K562 (cell line): ENCODE data around the gene RGS3. TPM values are rescaled to one million over a fixed set of nuclear protein-coding genes. Genes with fewer than 3 reads are reported as not detected.
"Not testable (repeated sequence)": the region's sequence is repeated elsewhere in the genome, so short reads cannot be mapped to it uniquely, and the experiment has no call there.

ENCODE experiments used
- ATAC-seq: fragments of 200-7000 bp; cut with Tn5 transposase; 3 replicates; pipeline ENCODE4 v1.9.1; 2020; ENCODE audit warnings: moderate library complexity
- BruUV-seq: library from RNA; stranded (reverse); fragments of 400-500 nt; replicated peaks from 2 replicates; lab custom pipeline; 2021; lab: Mats Ljungman, UMichigan
- CTCF ChIA-PET: fragments of 300-600 bp; formaldehyde crosslinking; extraction: SDS; loops from one replicate; lab custom pipeline; 2021; ENCODE audit warnings: low intra/inter-chr PET ratio; lab: Yijun Ruan, JAX
- POLR2A ChIA-PET: fragments of 300-600, 350-650 bp; sonication (Branson Sonifier 250); formaldehyde crosslinking; extraction: SDS; loops from one replicate; lab custom pipeline; 2021; ENCODE audit warnings: antibody characterized with exemption, inconsistent platforms; lab: Yijun Ruan, JAX
- DNase-seq, 4 experiments: peaks; one replicate each; pipeline versions ENCODE4 v3.0.0 to v3.0.0-alpha.2; 2011 to 2018; ENCODE audit warnings: low spot score in 3 of 4, mixed read lengths in 3 of 4; ENCODE audit errors: extremely low read depth in 1 of 4
- FAIRE-seq: peaks from 2 replicates; lab custom pipeline; 2011; peaks lifted over from hg19 to GRCh38; lab: Jason Lieb, UNC
- H2AFZ ChIP-seq: 2 replicates; pipeline ENCODE4 v1.6.0; 2011; ENCODE audit warnings: low read depth, low read length, control low read depth, inconsistent platforms
- H3K27ac ChIP-seq: fragments of 200-600 bp; 3 replicates; pipeline ENCODE4 v1.8.0; 2011; ENCODE audit warnings: low read depth, mild to moderate bottlenecking, control low read depth, inconsistent platforms, low read length, moderate library complexity, mixed read lengths; ENCODE audit errors: extremely low read depth
- H3K27me3 ChIP-seq, 2 experiments: fragments of 300-600 bp in 1 of 2; 2 replicates in 1 of 2; 3 replicates in 1 of 2; pipeline versions ENCODE4 v1.6.0 to v1.8.0; 2011; ENCODE audit warnings: inconsistent platforms in 2 of 2, low read length in 2 of 2, mild to moderate bottlenecking in 1 of 2, mixed read lengths in 1 of 2, moderate library complexity in 1 of 2; ENCODE audit not compliant: control insufficient read depth in 2 of 2, insufficient read depth in 2 of 2
- H3K36me3 ChIP-seq: fragments of 300-600 bp; 3 replicates; pipeline ENCODE4 v1.8.0; 2011; ENCODE audit warnings: mild to moderate bottlenecking, low read length, inconsistent platforms; ENCODE audit not compliant: control insufficient read depth, insufficient read depth
- H3K4me1 ChIP-seq, 2 experiments: fragments of 200-600 bp in 1 of 2; replicated peaks in 1 of 2; 2 replicates in 1 of 2; 3 replicates in 1 of 2; pipeline versions ENCODE4 v1.5.1 to v1.8.0; 2011; ENCODE audit warnings: inconsistent platforms in 2 of 2, low read length in 2 of 2, mild to moderate bottlenecking in 1 of 2, mixed read lengths in 1 of 2, moderate library complexity in 1 of 2; ENCODE audit not compliant: control insufficient read depth in 2 of 2, insufficient read depth in 2 of 2
- H3K4me2 ChIP-seq: 2 replicates; pipeline ENCODE4 v1.6.1; 2011; ENCODE audit warnings: low read length, control low read depth, inconsistent platforms, mixed read lengths; ENCODE audit not compliant: insufficient read depth
- H3K4me3 ChIP-seq: fragments of 200-600 bp; sonication (generic), shearing (Covaris generic); 2 replicates; pipeline ENCODE4 v1.5.1; 2016; ENCODE audit warnings: control low read depth, inconsistent platforms
- H3K79me2 ChIP-seq: fragments of 200-600 bp; 3 replicates; pipeline ENCODE4 v1.8.0; 2011; ENCODE audit warnings: low read length, inconsistent platforms; ENCODE audit not compliant: control insufficient read depth, insufficient read depth
- H3K9ac ChIP-seq, 2 experiments: 2 replicates each; pipeline versions ENCODE4 v1.6.0 to v1.6.1; 2011; ENCODE audit warnings: low read depth in 2 of 2, low read length in 2 of 2, control low read depth in 1 of 2, inconsistent platforms in 1 of 2, mild to moderate bottlenecking in 1 of 2, mixed read lengths in 1 of 2; ENCODE audit not compliant: insufficient read depth in 1 of 2
- H3K9me1 ChIP-seq: one replicate; pipeline ENCODE4 v1.6.0; 2011; ENCODE audit warnings: inconsistent platforms, mild to moderate bottlenecking, low read length, moderate library complexity; ENCODE audit not compliant: control insufficient read depth, insufficient read depth
- H3K9me3 ChIP-seq: replicated peaks from 2 replicates; pipeline ENCODE4 v1.5.1; 2011; ENCODE audit warnings: low read depth, low read length, inconsistent platforms; ENCODE audit not compliant: control insufficient read depth, insufficient read depth
- H4K20me1 ChIP-seq: replicated peaks from 2 replicates; pipeline ENCODE4 v1.6.1; 2011; ENCODE audit warnings: low read length, inconsistent platforms, mixed read lengths; ENCODE audit not compliant: control insufficient read depth, insufficient read depth
- CBX2 ChIP-seq: fragments of 200-600 bp; sonication (generic); IDR thresholded peaks from one replicate; pipeline ENCODE4 v1.6.1; 2012; ENCODE audit warnings: mild to moderate bottlenecking, low read length, inconsistent platforms; ENCODE audit not compliant: insufficient read depth, poor library complexity, severe bottlenecking
- CTBP1 ChIP-seq: fragments of 450-650 bp; IDR thresholded peaks from 2 replicates; pipeline ENCODE4 v1.6.1; 2016; ENCODE audit warnings: borderline replicate concordance
- FOSL1 ChIP-seq: fragments of 200-800 bp; sonication (Bioruptor generic); conservative IDR thresholded peaks from 2 replicates; pipeline ENCODE4 v1.6.1; 2016; ENCODE audit warnings: missing genetic modification characterization, missing compliant biosample characterization
- TEAD4 ChIP-seq, 2 experiments: sonication (generic) in 1 of 2; formaldehyde crosslinking in 1 of 2; IDR thresholded peaks; 2 replicates each; pipeline versions ENCODE4 v1.6.1 to v1.8.0; 2012 to 2022; ENCODE audit warnings: borderline replicate concordance in 1 of 2, inconsistent platforms in 1 of 2, low read length in 1 of 2, mild to moderate bottlenecking in 1 of 2, missing genetic modification reagents in 1 of 2
- WGBS: fragments of 100-300 bp; shearing (Covaris generic); methylation state at CpG from one replicate; pipeline ENCODE4 v1.1.6; 2016; ENCODE audit warnings: low coverage, mixed read lengths; ENCODE audit not compliant: insufficient coverage; ENCODE audit errors: missing lambda C conversion rate; 5-methylcytosine and 5-hydroxymethylcytosine counted together
- in situ Hi-C: fragments of 300-500 bp; cut with MboI; formaldehyde crosslinking; loops from 4 replicates; pipeline ENCODE4 v1.15.0; 2018; ENCODE audit warnings: inconsistent platforms, mixed read lengths
- intact Hi-C: fragments of 100-400 bp; cut with micrococcal nuclease; formaldehyde crosslinking; loops from 2 replicates; pipeline ENCODE4 v1.14.2; 2022
- polyA plus RNA-seq, 8 experiments: library from polyadenylated mRNA; depleted of rRNA in 4 of 8; stranded (reverse) in 5 of 8; unstranded in 3 of 8; fragments of >200 nt; fragmentation: Nextera tagmentation in 2 of 8; fragmentation: Illumina TruSeq in 1 of 8; extraction: Ambion mirVana in 2 of 8; extraction: Trizol in 1 of 8; gene quantifications; 2 replicates each; pipeline versions ENCODE4 v1.2.1 to v1.2.3, GENCODE V29; 2011 to 2014; ENCODE audit warnings: inconsistent platforms in 1 of 8, missing spikeins in 1 of 8
- total RNA-seq, 7 experiments: library from RNA; depleted of rRNA in 6 of 7; stranded (reverse); fragments of >200 nt in 6 of 7; fragmentation: Illumina TruSeq in 2 of 7; extraction: Trizol in 2 of 7; gene quantifications; 2 replicates each; pipeline versions ENCODE4 v1.2.1 to v1.2.3, GENCODE V29; 2011 to 2021; ENCODE audit warnings: low replicate concordance in 1 of 7
- TF ChIP-seq, protein P1 (sequence below): fragments of 450-650 bp; IDR thresholded peaks from 2 replicates; pipeline ENCODE4 v1.6.1; 2016; ENCODE audit warnings: mild to moderate bottlenecking, moderate library complexity

Gene RGS3
- total and polyA plus RNA-seq, 9 of the 15 experiments (the other 6 are each of a cell fraction or from before 2014, with no cell fraction given): 0.08 to 2.9 (median 0.95) TPM

DNA sequence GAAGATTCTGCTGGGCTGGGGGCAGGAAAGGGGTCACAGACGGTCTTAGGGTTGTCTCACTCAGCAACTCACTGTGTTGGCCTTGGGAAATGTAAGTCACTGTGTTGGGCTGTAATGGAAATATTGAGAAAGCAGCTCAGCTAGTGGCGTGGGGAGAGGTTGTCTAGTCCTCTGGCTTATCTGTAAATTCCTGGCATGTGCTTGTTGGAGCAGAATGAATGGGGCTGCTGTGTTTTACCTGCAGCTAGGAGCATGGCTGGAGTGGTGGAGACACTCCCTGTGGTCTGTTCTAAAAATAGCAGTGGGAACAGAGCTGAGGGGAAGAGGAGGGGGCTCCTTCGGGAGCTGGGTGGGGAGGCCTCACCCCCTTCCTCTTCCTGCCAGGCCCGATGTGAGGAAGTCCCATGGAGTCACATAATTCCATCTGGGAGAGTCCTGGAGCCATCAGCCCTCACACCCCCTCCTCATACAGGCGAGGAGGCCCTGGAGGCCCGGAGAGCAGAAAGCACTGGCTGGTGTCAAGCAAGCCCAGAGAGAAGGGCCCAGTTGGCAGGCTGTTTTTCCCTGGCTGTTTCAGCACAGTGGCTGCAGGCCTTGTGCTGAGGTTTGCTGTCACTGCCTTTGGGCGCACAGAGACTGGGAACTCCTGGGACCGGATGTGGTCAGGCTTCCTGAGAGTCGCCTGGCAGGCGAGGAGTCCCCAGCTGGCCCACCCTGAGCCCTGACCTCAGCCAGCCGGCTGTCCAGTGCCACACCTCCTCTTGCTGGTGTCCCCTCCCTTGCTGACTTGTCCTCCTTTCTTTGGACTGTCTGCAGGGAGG lies 84.9 kb downstream of the RGS3 start (continued):
- peak; percentile 75 for TF ChIP-seq FOSL1
- peak; percentile 18; the same call in 1 of the 2 replicates for TF ChIP-seq CTBP1
- TF ChIP-seq TEAD4 (IDR thresholded peaks at IDR 0.05; ENCODE audit: low read length): peak; percentile 35; the same call in 1 of the 2 replicates
- TF ChIP-seq TEAD4 (CRISPR knock-in tag; IDR thresholded peaks at IDR 0.05; ENCODE audit: borderline replicate concordance): no peak
- TF ChIP-seq, protein P1, sequence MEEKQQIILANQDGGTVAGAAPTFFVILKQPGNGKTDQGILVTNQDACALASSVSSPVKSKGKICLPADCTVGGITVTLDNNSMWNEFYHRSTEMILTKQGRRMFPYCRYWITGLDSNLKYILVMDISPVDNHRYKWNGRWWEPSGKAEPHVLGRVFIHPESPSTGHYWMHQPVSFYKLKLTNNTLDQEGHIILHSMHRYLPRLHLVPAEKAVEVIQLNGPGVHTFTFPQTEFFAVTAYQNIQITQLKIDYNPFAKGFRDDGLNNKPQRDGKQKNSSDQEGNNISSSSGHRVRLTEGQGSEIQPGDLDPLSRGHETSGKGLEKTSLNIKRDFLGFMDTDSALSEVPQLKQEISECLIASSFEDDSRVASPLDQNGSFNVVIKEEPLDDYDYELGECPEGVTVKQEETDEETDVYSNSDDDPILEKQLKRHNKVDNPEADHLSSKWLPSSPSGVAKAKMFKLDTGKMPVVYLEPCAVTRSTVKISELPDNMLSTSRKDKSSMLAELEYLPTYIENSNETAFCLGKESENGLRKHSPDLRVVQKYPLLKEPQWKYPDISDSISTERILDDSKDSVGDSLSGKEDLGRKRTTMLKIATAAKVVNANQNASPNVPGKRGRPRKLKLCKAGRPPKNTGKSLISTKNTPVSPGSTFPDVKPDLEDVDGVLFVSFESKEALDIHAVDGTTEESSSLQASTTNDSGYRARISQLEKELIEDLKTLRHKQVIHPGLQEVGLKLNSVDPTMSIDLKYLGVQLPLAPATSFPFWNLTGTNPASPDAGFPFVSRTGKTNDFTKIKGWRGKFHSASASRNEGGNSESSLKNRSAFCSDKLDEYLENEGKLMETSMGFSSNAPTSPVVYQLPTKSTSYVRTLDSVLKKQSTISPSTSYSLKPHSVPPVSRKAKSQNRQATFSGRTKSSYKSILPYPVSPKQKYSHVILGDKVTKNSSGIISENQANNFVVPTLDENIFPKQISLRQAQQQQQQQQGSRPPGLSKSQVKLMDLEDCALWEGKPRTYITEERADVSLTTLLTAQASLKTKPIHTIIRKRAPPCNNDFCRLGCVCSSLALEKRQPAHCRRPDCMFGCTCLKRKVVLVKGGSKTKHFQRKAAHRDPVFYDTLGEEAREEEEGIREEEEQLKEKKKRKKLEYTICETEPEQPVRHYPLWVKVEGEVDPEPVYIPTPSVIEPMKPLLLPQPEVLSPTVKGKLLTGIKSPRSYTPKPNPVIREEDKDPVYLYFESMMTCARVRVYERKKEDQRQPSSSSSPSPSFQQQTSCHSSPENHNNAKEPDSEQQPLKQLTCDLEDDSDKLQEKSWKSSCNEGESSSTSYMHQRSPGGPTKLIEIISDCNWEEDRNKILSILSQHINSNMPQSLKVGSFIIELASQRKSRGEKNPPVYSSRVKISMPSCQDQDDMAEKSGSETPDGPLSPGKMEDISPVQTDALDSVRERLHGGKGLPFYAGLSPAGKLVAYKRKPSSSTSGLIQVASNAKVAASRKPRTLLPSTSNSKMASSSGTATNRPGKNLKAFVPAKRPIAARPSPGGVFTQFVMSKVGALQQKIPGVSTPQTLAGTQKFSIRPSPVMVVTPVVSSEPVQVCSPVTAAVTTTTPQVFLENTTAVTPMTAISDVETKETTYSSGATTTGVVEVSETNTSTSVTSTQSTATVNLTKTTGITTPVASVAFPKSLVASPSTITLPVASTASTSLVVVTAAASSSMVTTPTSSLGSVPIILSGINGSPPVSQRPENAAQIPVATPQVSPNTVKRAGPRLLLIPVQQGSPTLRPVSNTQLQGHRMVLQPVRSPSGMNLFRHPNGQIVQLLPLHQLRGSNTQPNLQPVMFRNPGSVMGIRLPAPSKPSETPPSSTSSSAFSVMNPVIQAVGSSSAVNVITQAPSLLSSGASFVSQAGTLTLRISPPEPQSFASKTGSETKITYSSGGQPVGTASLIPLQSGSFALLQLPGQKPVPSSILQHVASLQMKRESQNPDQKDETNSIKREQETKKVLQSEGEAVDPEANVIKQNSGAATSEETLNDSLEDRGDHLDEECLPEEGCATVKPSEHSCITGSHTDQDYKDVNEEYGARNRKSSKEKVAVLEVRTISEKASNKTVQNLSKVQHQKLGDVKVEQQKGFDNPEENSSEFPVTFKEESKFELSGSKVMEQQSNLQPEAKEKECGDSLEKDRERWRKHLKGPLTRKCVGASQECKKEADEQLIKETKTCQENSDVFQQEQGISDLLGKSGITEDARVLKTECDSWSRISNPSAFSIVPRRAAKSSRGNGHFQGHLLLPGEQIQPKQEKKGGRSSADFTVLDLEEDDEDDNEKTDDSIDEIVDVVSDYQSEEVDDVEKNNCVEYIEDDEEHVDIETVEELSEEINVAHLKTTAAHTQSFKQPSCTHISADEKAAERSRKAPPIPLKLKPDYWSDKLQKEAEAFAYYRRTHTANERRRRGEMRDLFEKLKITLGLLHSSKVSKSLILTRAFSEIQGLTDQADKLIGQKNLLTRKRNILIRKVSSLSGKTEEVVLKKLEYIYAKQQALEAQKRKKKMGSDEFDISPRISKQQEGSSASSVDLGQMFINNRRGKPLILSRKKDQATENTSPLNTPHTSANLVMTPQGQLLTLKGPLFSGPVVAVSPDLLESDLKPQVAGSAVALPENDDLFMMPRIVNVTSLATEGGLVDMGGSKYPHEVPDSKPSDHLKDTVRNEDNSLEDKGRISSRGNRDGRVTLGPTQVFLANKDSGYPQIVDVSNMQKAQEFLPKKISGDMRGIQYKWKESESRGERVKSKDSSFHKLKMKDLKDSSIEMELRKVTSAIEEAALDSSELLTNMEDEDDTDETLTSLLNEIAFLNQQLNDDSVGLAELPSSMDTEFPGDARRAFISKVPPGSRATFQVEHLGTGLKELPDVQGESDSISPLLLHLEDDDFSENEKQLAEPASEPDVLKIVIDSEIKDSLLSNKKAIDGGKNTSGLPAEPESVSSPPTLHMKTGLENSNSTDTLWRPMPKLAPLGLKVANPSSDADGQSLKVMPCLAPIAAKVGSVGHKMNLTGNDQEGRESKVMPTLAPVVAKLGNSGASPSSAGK: peak; percentile 61
- no peak for TF ChIP-seq CBX2

DNA sequence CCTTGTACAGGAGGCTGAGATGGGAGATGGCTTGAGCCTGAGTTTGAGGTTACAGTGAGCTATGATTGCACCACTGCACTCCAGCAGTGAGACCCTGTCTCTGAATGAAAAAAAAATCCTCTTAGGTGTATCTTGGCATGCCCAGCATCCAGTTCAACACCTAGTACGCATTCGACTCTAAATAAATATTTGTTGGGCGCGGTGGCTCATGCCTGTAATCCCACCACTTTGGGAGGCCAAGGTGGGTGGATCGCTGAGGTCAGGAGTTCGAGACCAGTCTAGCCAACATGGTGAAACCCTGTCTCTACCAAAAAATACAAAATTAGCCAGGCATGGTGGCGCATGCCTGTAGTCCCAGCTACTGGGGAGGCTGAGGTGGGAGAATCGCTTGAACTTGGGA lies 86.4 kb downstream of the RGS3 start:
- H3K9me1 ChIP-seq, in situ Hi-C loops, ATAC-seq, BruUV-seq, CTCF ChIA-PET, H3K27me3 ChIP-seq, FAIRE-seq, H3K9ac ChIP-seq, H3K4me2 ChIP-seq, H3K27ac ChIP-seq, H2AFZ ChIP-seq, H3K79me2 ChIP-seq, intact Hi-C loops, H4K20me1 ChIP-seq, H3K36me3 ChIP-seq, H3K4me3 ChIP-seq, DNase-seq, H3K9me3 ChIP-seq: not testable (repeated sequence)
- WGBS: 72% methylated on average over 8 of the region's 8 CpGs
- H3K4me1 ChIP-seq: peaks cover 9 to 15% of the 10 kb centered on the region in 2 experiments
- POLR2A ChIA-PET: interaction anchor here (0.6 kb wide), 1 partner anchor 87 kb away, joined by 3 read pairs; no protein-coding TSS in a partner anchor
